ENCODE results near the gene KCNQ4. TPM values are rescaled to one million over a fixed set of nuclear protein-coding genes. Genes with fewer than 3 reads are reported as not detected.
A peak's percentile ranks its signal among the peaks of the same experiment; 100 is the strongest.

The KCNQ4 gene
- total and polyA plus RNA-seq, 2 of the 13 experiments (the other 11 are each of a cell fraction or from before 2014, with no cell fraction given): 0.02 to 0.09 TPM

DNA sequence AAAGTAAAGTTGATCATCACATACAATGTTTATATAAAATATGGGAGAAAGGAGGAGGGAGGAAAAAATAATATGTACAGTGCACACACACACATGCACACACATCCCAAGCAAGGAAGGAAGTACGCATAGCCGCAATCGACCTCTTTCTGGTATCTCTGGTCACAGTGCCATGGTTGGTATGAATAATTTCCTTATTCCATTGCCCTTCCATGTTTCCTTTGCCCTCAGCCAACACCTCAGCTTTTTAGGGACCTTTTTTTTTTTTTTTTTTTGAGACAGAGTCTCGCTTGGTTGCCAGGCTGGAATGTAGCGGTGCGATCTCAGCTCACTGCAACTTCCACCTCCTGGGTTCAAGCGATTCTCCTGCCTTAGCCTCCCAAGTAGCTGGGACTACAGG, 58.0 kb downstream of the KCNQ4 start (continued):
- TF ChIP-seq ZNF329 (CRISPR knock-in tag; IDR thresholded peaks at IDR 0.05; ENCODE audit: low read depth): no peak
- TF ChIP-seq ZBTB21 (CRISPR knock-in tag; IDR thresholded peaks at IDR 0.05): no peak
- TF ChIP-seq, protein P1, sequence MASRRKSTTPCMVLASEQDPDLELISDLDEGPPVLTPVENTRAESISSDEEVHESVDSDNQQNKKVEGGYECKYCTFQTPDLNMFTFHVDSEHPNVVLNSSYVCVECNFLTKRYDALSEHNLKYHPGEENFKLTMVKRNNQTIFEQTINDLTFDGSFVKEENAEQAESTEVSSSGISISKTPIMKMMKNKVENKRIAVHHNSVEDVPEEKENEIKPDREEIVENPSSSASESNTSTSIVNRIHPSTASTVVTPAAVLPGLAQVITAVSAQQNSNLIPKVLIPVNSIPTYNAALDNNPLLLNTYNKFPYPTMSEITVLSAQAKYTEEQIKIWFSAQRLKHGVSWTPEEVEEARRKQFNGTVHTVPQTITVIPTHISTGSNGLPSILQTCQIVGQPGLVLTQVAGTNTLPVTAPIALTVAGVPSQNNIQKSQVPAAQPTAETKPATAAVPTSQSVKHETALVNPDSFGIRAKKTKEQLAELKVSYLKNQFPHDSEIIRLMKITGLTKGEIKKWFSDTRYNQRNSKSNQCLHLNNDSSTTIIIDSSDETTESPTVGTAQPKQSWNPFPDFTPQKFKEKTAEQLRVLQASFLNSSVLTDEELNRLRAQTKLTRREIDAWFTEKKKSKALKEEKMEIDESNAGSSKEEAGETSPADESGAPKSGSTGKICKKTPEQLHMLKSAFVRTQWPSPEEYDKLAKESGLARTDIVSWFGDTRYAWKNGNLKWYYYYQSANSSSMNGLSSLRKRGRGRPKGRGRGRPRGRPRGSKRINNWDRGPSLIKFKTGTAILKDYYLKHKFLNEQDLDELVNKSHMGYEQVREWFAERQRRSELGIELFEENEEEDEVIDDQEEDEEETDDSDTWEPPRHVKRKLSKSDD (CRISPR knock-in tag; IDR thresholded peaks at IDR 0.05; ENCODE audit: low read depth): no peak

DNA sequence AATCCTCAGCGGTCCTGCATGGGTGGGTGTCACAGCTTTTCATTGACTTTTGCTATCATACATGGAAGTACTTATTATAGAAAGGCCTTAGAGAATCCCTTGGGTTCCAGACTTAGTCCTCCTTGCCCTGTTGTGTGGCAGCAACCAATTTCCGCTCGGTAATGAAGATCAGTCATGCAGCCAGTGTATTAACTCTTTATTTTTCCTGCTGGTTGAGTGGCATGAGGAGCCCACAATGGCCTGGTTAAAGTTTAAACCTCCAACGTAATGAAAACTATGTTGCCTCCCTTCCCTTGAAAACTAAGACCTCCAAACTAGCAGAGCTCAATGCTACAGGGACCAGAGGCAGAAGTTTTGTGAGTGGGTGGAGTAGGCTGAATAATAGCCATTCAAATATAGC, 58.6 kb downstream of the KCNQ4 start:
- no peak for DNase-seq (ENCODE audit: low spot score)
- Histone ChIP-seq H3K4me2 (ENCODE audit: low read depth, low read length) (no peak overlapping the region), H3K4me3 (replicated peaks in 1 of 3; ENCODE audit: insufficient read depth in 1 of 3, low read depth in 2 of 3, low read length in 3 of 3) (no peak overlapping the region), H3K36me3 (replicated peaks in 1 of 2; ENCODE audit: control insufficient read depth in 1 of 2, insufficient read depth in 2 of 2, low read length in 2 of 2) (no peaks in the 10 kb centered on the region), H3K9ac (ENCODE audit: insufficient read depth, low read depth, low read length) (no peak overlapping the region), H3K27me3 (ENCODE audit: control insufficient read depth in 1 of 2, insufficient read depth in 2 of 2, low read length in 2 of 2) (peaks cover 0 to 6% of the 10 kb centered on the region in 2 experiments; a peak in 1 of 5 replicates), H4K20me1 (ENCODE audit: insufficient read depth, low read length) (no peaks in the 10 kb centered on the region), H2AFZ (ENCODE audit: low read length) (no peak overlapping the region), H3K79me2 (ENCODE audit: insufficient read depth, low read length) (no peaks in the 10 kb centered on the region), H3K4me1 (ENCODE audit: insufficient read depth, low read length) (0 out of 2 replicates have a peak, but pooled peaks cover 10% of the 10 kb centered on the region), H3K9me3 (ENCODE audit: low read length) (no peaks in the 10 kb centered on the region; the same call in 1 of the 2 replicates), H3K27ac (ENCODE audit: extremely low read length, insufficient read depth, low read length) (no peak overlapping the region)
- in situ Hi-C loops (cut with HindIII; ENCODE audit: extremely low pct_ligation_motif_present, low pct_unique_long_range_greater_than_20kb): no loop called here
- POLR2A ChIA-PET: no interaction called here
- intact Hi-C loops (cut with micrococcal nuclease; ENCODE audit: unreplicated experiment): loop anchor here (10.0 kb wide), 1 partner anchor 47 kb away; no protein-coding TSS in a partner anchor
- TF ChIP-seq ZNF451 (CRISPR knock-in tag; IDR thresholded peaks at IDR 0.05): no peak
- 0 out of 2 replicates have a peak, but pooled peaks have one; percentile 34 for TF ChIP-seq ZNF652 (CRISPR knock-in tag; IDR thresholded peaks at IDR 0.05; ENCODE audit: borderline replicate concordance, low read depth)
- ATAC-seq: no peak
- CTCF ChIA-PET (ENCODE audit: low intra/inter-chr PET ratio, low total read pairs): no interaction called here
- WGBS (ENCODE audit: low lambda C conversion rate): 29% methylated on average over 4 of the region's 4 CpGs
- FAIRE-seq: no peak
- no TSS peak for BruUV-seq (replicated peaks)

All from HepG2 (cell line).